ENCODE measurements around the gene CSK.

CSK gene

GRCh38 chr15:74816624-74817369 lies 34.9 kb downstream of the CSK start:
- H3K27me3 Mint-ChIP-seq, result no peaks in the 10 kb centered on the region
- no peak overlapping the region for H3K27ac Mint-ChIP-seq
- H3K9me3 Mint-ChIP-seq, result no peaks in the 10 kb centered on the region
- no peak overlapping the region for H3K4me3 Mint-ChIP-seq
- peaks cover 14% of the 10 kb centered on the region for H3K4me1 Mint-ChIP-seq (ENCODE audit: low read depth)
- no peaks in the 10 kb centered on the region for H3K36me3 Mint-ChIP-seq (ENCODE audit: low read depth)

- H3K9me3 Mint-ChIP-seq, result no peaks in the 10 kb centered on the region
- H3K4me3 Mint-ChIP-seq, result no peak overlapping the region
- H3K36me3 Mint-ChIP-seq (ENCODE audit: low read depth), result no peaks in the 10 kb centered on the region
- no peaks in the 10 kb centered on the region for H3K27me3 Mint-ChIP-seq
- no peak overlapping the region for H3K27ac Mint-ChIP-seq
- peaks cover 14% of the 10 kb centered on the region for H3K4me1 Mint-ChIP-seq (ENCODE audit: low read depth)
Measured at GRCh38 chr15:74817370-74817737, 35.5 kb downstream of the CSK start.

GRCh38 chr15:74820056-74820455 lies 38.2 kb downstream of the CSK start:
- Mint-ChIP-seq H3K27me3 (peaks cover 8% of the 10 kb centered on the region), H3K27ac (no peak overlapping the region), H3K9me3 (no peaks in the 10 kb centered on the region), H3K4me3 (no peak overlapping the region), H3K4me1 (ENCODE audit: low read depth) (peaks cover 14% of the 10 kb centered on the region), H3K36me3 (ENCODE audit: low read depth) (no peaks in the 10 kb centered on the region)

- peaks cover 14% of the 10 kb centered on the region for H3K27me3 Mint-ChIP-seq
- H3K4me3 Mint-ChIP-seq, result no peak overlapping the region
- H3K27ac Mint-ChIP-seq, result no peak overlapping the region
- no peaks in the 10 kb centered on the region for H3K36me3 Mint-ChIP-seq (ENCODE audit: low read depth)
- peaks cover 14% of the 10 kb centered on the region for H3K4me1 Mint-ChIP-seq (ENCODE audit: low read depth)
- H3K9me3 Mint-ChIP-seq, result no peaks in the 10 kb centered on the region
Measured at GRCh38 chr15:74821091-74821789, 39.4 kb downstream of the CSK start.

- Mint-ChIP-seq H3K4me1 (ENCODE audit: low read depth) (peaks cover 14% of the 10 kb centered on the region), H3K4me3 (no peak overlapping the region), H3K36me3 (ENCODE audit: low read depth) (no peaks in the 10 kb centered on the region), H3K27me3 (peaks cover 14% of the 10 kb centered on the region), H3K9me3 (no peaks in the 10 kb centered on the region), H3K27ac (no peak overlapping the region)
Measured at GRCh38 chr15:74821790-74822158, 39.9 kb downstream of the CSK start.

GRCh38 chr15:74822233-74822632 lies 40.4 kb downstream of the CSK start:
- H3K36me3 Mint-ChIP-seq (ENCODE audit: low read depth), result no peaks in the 10 kb centered on the region
- peaks cover 18% of the 10 kb centered on the region for H3K27me3 Mint-ChIP-seq
- no peak overlapping the region for H3K4me3 Mint-ChIP-seq
- no peak overlapping the region for H3K27ac Mint-ChIP-seq
- H3K4me1 Mint-ChIP-seq (ENCODE audit: low read depth), result peaks cover 14% of the 10 kb centered on the region
- H3K9me3 Mint-ChIP-seq, result no peaks in the 10 kb centered on the region

GRCh38 chr15:74823324-74823723 lies 41.4 kb downstream of the CSK start:
- Mint-ChIP-seq H3K9me3 (no peaks in the 10 kb centered on the region), H3K4me1 (ENCODE audit: low read depth) (peaks cover 14% of the 10 kb centered on the region), H3K27ac (no peak overlapping the region), H3K4me3 (no peak overlapping the region), H3K36me3 (ENCODE audit: low read depth) (no peaks in the 10 kb centered on the region), H3K27me3 (peaks cover 28% of the 10 kb centered on the region)

- no peak overlapping the region for H3K27ac Mint-ChIP-seq
- H3K27me3 Mint-ChIP-seq, result peaks cover 31% of the 10 kb centered on the region
- no peaks in the 10 kb centered on the region for H3K36me3 Mint-ChIP-seq (ENCODE audit: low read depth)
- H3K4me3 Mint-ChIP-seq, result no peak overlapping the region
- H3K9me3 Mint-ChIP-seq, result no peaks in the 10 kb centered on the region
- peaks cover 5% of the 10 kb centered on the region for H3K4me1 Mint-ChIP-seq (ENCODE audit: low read depth)
Measured at GRCh38 chr15:74824976-74825375, 43.1 kb downstream of the CSK start.

- no peaks in the 10 kb centered on the region for H3K36me3 Mint-ChIP-seq (ENCODE audit: low read depth)
- H3K9me3 Mint-ChIP-seq, result no peaks in the 10 kb centered on the region
- no peak overlapping the region for H3K4me3 Mint-ChIP-seq
- H3K27ac Mint-ChIP-seq, result no peak overlapping the region
- H3K4me1 Mint-ChIP-seq (ENCODE audit: low read depth), result peaks cover 3% of the 10 kb centered on the region
- H3K27me3 Mint-ChIP-seq, result peaks cover 31% of the 10 kb centered on the region
Measured at GRCh38 chr15:74825866-74826265, 44.0 kb downstream of the CSK start.

- H3K27me3 Mint-ChIP-seq, result peaks cover 31% of the 10 kb centered on the region
- no peak within 1 kb of the TSS for H3K27ac Mint-ChIP-seq
- no peaks in the 10 kb centered on the region for H3K36me3 Mint-ChIP-seq (ENCODE audit: low read depth)
- H3K9me3 Mint-ChIP-seq, result no peaks in the 10 kb centered on the region
- H3K4me3 Mint-ChIP-seq, result no peak within 1 kb of the TSS
- H3K4me1 Mint-ChIP-seq (ENCODE audit: low read depth), result peaks cover 3% of the 10 kb centered on the region
Measured at GRCh38 chr15:74826364-74826819, 44.5 kb downstream of the CSK start, which contains the start of gene CPLX3. Gene CPLX3, plus strand, starts transcription at chr15:74826627. Its CDS starts 77 bp downstream, at chr15:74826704.

GRCh38 chr15:74826921-74827320 lies 45.0 kb downstream of the CSK start:
- Mint-ChIP-seq H3K27ac (no peak overlapping the region), H3K9me3 (no peaks in the 10 kb centered on the region)

GRCh38 chr15:74827614-74828013 lies 45.7 kb downstream of the CSK start:
- Mint-ChIP-seq H3K27ac (no peak overlapping the region), H3K4me1 (ENCODE audit: low read depth) (peaks cover 3% of the 10 kb centered on the region), H3K36me3 (ENCODE audit: low read depth) (no peaks in the 10 kb centered on the region), H3K4me3 (no peak overlapping the region), H3K27me3 (peaks cover 31% of the 10 kb centered on the region), H3K9me3 (no peaks in the 10 kb centered on the region)

More at GRCh38 chr15:74826921-74827320, 45.0 kb downstream of the CSK start:
- H3K4me3 Mint-ChIP-seq, result no peak overlapping the region
- peaks cover 31% of the 10 kb centered on the region for H3K27me3 Mint-ChIP-seq
- H3K36me3 Mint-ChIP-seq (ENCODE audit: low read depth), result no peaks in the 10 kb centered on the region
- peaks cover 3% of the 10 kb centered on the region for H3K4me1 Mint-ChIP-seq (ENCODE audit: low read depth)

GRCh38 chr15:74828835-74829234 lies 47.0 kb downstream of the CSK start:
- Mint-ChIP-seq H3K27me3 (peaks cover 31% of the 10 kb centered on the region), H3K27ac (no peak overlapping the region)

GRCh38 chr15:74829486-74829885 lies 47.6 kb downstream of the CSK start:
- Mint-ChIP-seq H3K4me3 (no peak overlapping the region), H3K9me3 (no peaks in the 10 kb centered on the region), H3K36me3 (ENCODE audit: low read depth) (no peaks in the 10 kb centered on the region), H3K4me1 (ENCODE audit: low read depth) (peaks cover 3% of the 10 kb centered on the region), H3K27me3 (peaks cover 28% of the 10 kb centered on the region), H3K27ac (no peak overlapping the region)

More at GRCh38 chr15:74828835-74829234, 47.0 kb downstream of the CSK start:
- H3K36me3 Mint-ChIP-seq (ENCODE audit: low read depth), result no peaks in the 10 kb centered on the region
- peaks cover 3% of the 10 kb centered on the region for H3K4me1 Mint-ChIP-seq (ENCODE audit: low read depth)
- no peak overlapping the region for H3K4me3 Mint-ChIP-seq
- H3K9me3 Mint-ChIP-seq, result no peaks in the 10 kb centered on the region

- H3K4me3 Mint-ChIP-seq, result no peak overlapping the region
Measured at GRCh38 chr15:74829991-74830390, 48.1 kb downstream of the CSK start.

More at GRCh38 chr15:74829991-74830390, 48.1 kb downstream of the CSK start:
- no peaks in the 10 kb centered on the region for H3K9me3 Mint-ChIP-seq
- H3K27me3 Mint-ChIP-seq, result peaks cover 23% of the 10 kb centered on the region
- no peaks in the 10 kb centered on the region for H3K36me3 Mint-ChIP-seq (ENCODE audit: low read depth)
- H3K27ac Mint-ChIP-seq, result no peak overlapping the region
- H3K4me1 Mint-ChIP-seq (ENCODE audit: low read depth), result peaks cover 3% of the 10 kb centered on the region

All from stimulated activated naive CD8-positive, alpha-beta T cell treated with anti-CD3 and anti-CD28 coated beads, Interleukin-15, Interleukin-2, amounts not matched to agents 100 ng/mL and 50 ng/mL, for 24 hours (primary cell).